ENCODE results near the gene CHST1. TPM values are rescaled to one million over a fixed set of nuclear protein-coding genes. Genes with fewer than 3 reads are reported as not detected.

CHST1 gene
- polyA plus RNA-seq, 3 donors: not detected

GRCh38 chr11:45704635-45705034 is 39.2 kb upstream of the CHST1 start:
- Histone ChIP-seq H3K4me3 (replicated peaks in 1 of 3; ENCODE audit: low read depth in 2 of 3, low read length in 3 of 3) (no peak overlapping the region), H3K27ac (ENCODE audit: low read depth in 1 of 2, low read length in 2 of 2) (no peak overlapping the region), H3K27me3 (ENCODE audit: control insufficient read depth in 2 of 2, insufficient read depth in 2 of 2, low read length in 2 of 2) (peaks cover 7% of the 10 kb centered on the region in 2 donors), H3K79me2 (ENCODE audit: insufficient read depth, low read length) (no peaks in the 10 kb centered on the region), H3K9me3 (replicated peaks in 1 of 2; ENCODE audit: control insufficient read depth in 1 of 2, insufficient read depth in 1 of 2, low read length in 2 of 2) (no peaks in the 10 kb centered on the region), H3K4me2 (replicated peaks; ENCODE audit: extremely low read depth, low read length, poor library complexity, severe bottlenecking) (no peak overlapping the region), H4K20me1 (ENCODE audit: insufficient read depth, low read length) (no peaks in the 10 kb centered on the region), H3K36me3 (replicated peaks in 1 of 2; ENCODE audit: control insufficient read depth in 1 of 2, insufficient read depth in 2 of 2, low read length in 2 of 2) (no peaks in the 10 kb centered on the region), H2AFZ (ENCODE audit: insufficient read depth, low read depth, low read length, poor library complexity, severe bottlenecking) (no peak overlapping the region), H3K4me1 (ENCODE audit: control insufficient read depth in 1 of 2, insufficient read depth in 2 of 2, low read length in 2 of 2) (no peaks in the 10 kb centered on the region), H3K9ac (ENCODE audit: insufficient read depth, low read length, poor library complexity, severe bottlenecking) (no peak overlapping the region)
- DNase-seq: no peak
- intact Hi-C loops (cut with micrococcal nuclease): no loop called here
- Mint-ChIP-seq H3K9me3 (peaks cover 0 to 3% (median 0%) of the 10 kb centered on the region in 7 donors), H3K4me3 (no peak overlapping the region), H3K4me1 (no peaks in the 10 kb centered on the region), H3K27ac (no peak overlapping the region), H3K27me3 (ENCODE audit: low read depth in 3 of 3) (peaks cover 9 to 21% (median 14%) of the 10 kb centered on the region in 3 donors), H3K36me3 (no peaks in the 10 kb centered on the region)
- WGBS (ENCODE audit: insufficient coverage): 42% methylated on average over 2 of the region's 2 CpGs
- no peak for TF ChIP-seq CTCF (IDR thresholded peaks at IDR 0.05)

- TF ChIP-seq CTCF (IDR thresholded peaks at IDR 0.05): no peak
- intact Hi-C loops (cut with micrococcal nuclease): no loop called here
- Histone ChIP-seq H3K4me1 (ENCODE audit: control insufficient read depth in 1 of 2, insufficient read depth in 2 of 2, low read length in 2 of 2) (no peaks in the 10 kb centered on the region), H2AFZ (ENCODE audit: insufficient read depth, low read depth, low read length, poor library complexity, severe bottlenecking) (no peak overlapping the region), H3K27me3 (ENCODE audit: control insufficient read depth in 2 of 2, insufficient read depth in 2 of 2, low read length in 2 of 2) (peaks cover 7% of the 10 kb centered on the region in 2 donors), H4K20me1 (ENCODE audit: insufficient read depth, low read length) (no peaks in the 10 kb centered on the region), H3K27ac (ENCODE audit: low read depth in 1 of 2, low read length in 2 of 2) (no peak overlapping the region), H3K4me3 (replicated peaks in 1 of 3; ENCODE audit: low read depth in 2 of 3, low read length in 3 of 3) (no peak overlapping the region), H3K4me2 (replicated peaks; ENCODE audit: extremely low read depth, low read length, poor library complexity, severe bottlenecking) (no peak overlapping the region), H3K36me3 (replicated peaks in 1 of 2; ENCODE audit: control insufficient read depth in 1 of 2, insufficient read depth in 2 of 2, low read length in 2 of 2) (no peaks in the 10 kb centered on the region), H3K9me3 (replicated peaks in 1 of 2; ENCODE audit: control insufficient read depth in 1 of 2, insufficient read depth in 1 of 2, low read length in 2 of 2) (no peaks in the 10 kb centered on the region), H3K79me2 (ENCODE audit: insufficient read depth, low read length) (no peaks in the 10 kb centered on the region), H3K9ac (ENCODE audit: insufficient read depth, low read length, poor library complexity, severe bottlenecking) (no peak overlapping the region)
- H3K9me3 Mint-ChIP-seq: peaks cover 0 to 3% (median 0%) of the 10 kb centered on the region in 7 donors
- no peaks in the 10 kb centered on the region for H3K36me3 Mint-ChIP-seq
- 90% methylated on average over 4 of the region's 4 CpGs for WGBS (ENCODE audit: insufficient coverage)
- peaks cover 9 to 24% (median 12%) of the 10 kb centered on the region in 3 donors for H3K27me3 Mint-ChIP-seq (ENCODE audit: low read depth in 3 of 3)
- H3K4me1 Mint-ChIP-seq: no peaks in the 10 kb centered on the region
- no peak overlapping the region for H3K27ac Mint-ChIP-seq
- DNase-seq: no peak
- H3K4me3 Mint-ChIP-seq: no peak overlapping the region
Measured at GRCh38 chr11:45704133-45704532, 38.7 kb upstream of the CHST1 start.
